NB4 (cell line): Measurements from ENCODE around the gene PUDP.
"Not testable (repeated sequence)": the region's sequence is repeated elsewhere in the genome, so short reads cannot be mapped to it uniquely, and the experiment has no call there.

Experiments
- DNase-seq: peaks from one replicate; pipeline ENCODE4 v3.0.0; 2010; ENCODE audit warnings: low read depth
- H3K4me3 ChIP-seq: one replicate; pipeline ENCODE4 v1.5.1; 2011; ENCODE audit warnings: mild to moderate bottlenecking, low read depth, low read length, moderate library complexity
- CTCF ChIP-seq: IDR thresholded peaks from one replicate; pipeline ENCODE4 v1.5.1; 2012; ENCODE audit warnings: low read depth, low read length
- MAX ChIP-seq: IDR thresholded peaks from 2 replicates; pipeline ENCODE4 v1.6.1; 2011; ENCODE audit warnings: low read depth, low read length
- MYC ChIP-seq: IDR thresholded peaks from 2 replicates; pipeline ENCODE4 v1.6.1; 2011; ENCODE audit warnings: low read depth, low read length
- POLR2A ChIP-seq: IDR thresholded peaks from 2 replicates; pipeline ENCODE4 v1.6.1; 2011; ENCODE audit warnings: mild to moderate bottlenecking; ENCODE audit not compliant: insufficient read length; ENCODE audit errors: extremely low read depth

The PUDP gene

GRCh38 chrX:7188672-7189071, 40.7 kb upstream of the PUDP start:
- no peak for DNase-seq
- TF ChIP-seq MYC (no peak), CTCF (no peak), POLR2A (no peak), MAX (no peak)
- H3K4me3 ChIP-seq: no peak overlapping the region

- no peak for DNase-seq
- no peak for TF ChIP-seq CTCF
- TF ChIP-seq MAX: no peak
- TF ChIP-seq POLR2A: no peak
- TF ChIP-seq MYC: no peak
- no peak overlapping the region for H3K4me3 ChIP-seq
Observed at GRCh38 chrX:7184816-7185215, 36.9 kb upstream of the PUDP start.

GRCh38 chrX:7179446-7179845, 31.5 kb upstream of the PUDP start:
- no peak for TF ChIP-seq MYC
- TF ChIP-seq MAX: no peak
- TF ChIP-seq CTCF: no peak
- TF ChIP-seq POLR2A: no peak
- no peak overlapping the region for H3K4me3 ChIP-seq
- DNase-seq: no peak

- not testable (repeated sequence) for DNase-seq, H3K4me3 ChIP-seq
Observed at GRCh38 chrX:7178859-7179258, 30.9 kb upstream of the PUDP start.

GRCh38 chrX:7170898-7171297, 22.9 kb upstream of the PUDP start:
- peak; percentile 62 for DNase-seq
- no peak for TF ChIP-seq MAX
- peak; percentile 64 for TF ChIP-seq CTCF
- no peak overlapping the region for H3K4me3 ChIP-seq

- no peak for DNase-seq
- TF ChIP-seq CTCF: no peak
- TF ChIP-seq MAX: no peak
- no peak for TF ChIP-seq MYC
- no peak for TF ChIP-seq POLR2A
- no peak overlapping the region for H3K4me3 ChIP-seq
Observed at GRCh38 chrX:7169627-7170026, 21.7 kb upstream of the PUDP start.

- H3K4me3 ChIP-seq: no peak overlapping the region
- no peak for DNase-seq
- TF ChIP-seq MYC: no peak
- TF ChIP-seq MAX: no peak
- no peak for TF ChIP-seq POLR2A
- no peak for TF ChIP-seq CTCF
Observed at GRCh38 chrX:7168371-7168770, 20.4 kb upstream of the PUDP start.
